Uterus (tissue), 4 donors: Measurements from ENCODE around the gene RTEL1. TPM values are rescaled to one million over a fixed set of nuclear protein-coding genes. Genes with fewer than 3 reads are reported as not detected.

Source experiments
- DNase-seq, 2 donors: peaks; one replicate each; pipeline ENCODE4 v3.0.0-alpha.2; 2019 to 2020
- H3K27ac ChIP-seq, 2 donors: fragments of 200-600 bp; sonication (generic); 1 replicate in 1 of 2; 2 replicates in 1 of 2; pipeline ENCODE4 v1.5.1; 2016 to 2018
- H3K27me3 ChIP-seq, 2 donors: fragments of 200-600 bp; sonication (generic); one replicate each; pipeline ENCODE4 v1.5.1; 2018 to 2019; ENCODE audit warnings: control low read depth in 1 of 2
- H3K36me3 ChIP-seq, 2 donors: fragments of 200-600 bp; sonication (generic); one replicate each; pipeline ENCODE4 v1.5.1; 2019; ENCODE audit warnings: control low read depth in 1 of 2
- H3K4me1 ChIP-seq, 2 donors: fragments of 200-600 bp; sonication (generic); one replicate each; pipeline ENCODE4 v1.5.1; 2018 to 2019; ENCODE audit warnings: control low read depth in 1 of 2
- H3K4me3 ChIP-seq, 2 donors: fragments of 200-600 bp; sonication (generic); 1 replicate in 1 of 2; 2 replicates in 1 of 2; pipeline ENCODE4 v1.5.1; 2018 to 2019; ENCODE audit warnings: mild to moderate bottlenecking in 1 of 2
- H3K9me3 ChIP-seq, 2 donors: fragments of 200-600 bp; sonication (generic); one replicate each; pipeline ENCODE4 v1.5.1; 2019; ENCODE audit warnings: control low read depth in 1 of 2
- CTCF ChIP-seq, 4 experiments: fragments of 200-600 bp in 2 of 4; fragments of 450-650 bp in 2 of 4; sonication (generic) in 2 of 4; IDR thresholded peaks; one replicate each; pipeline ENCODE4 v1.5.1; 2016 to 2019; ENCODE audit warnings: antibody characterized with exemption in 4 of 4, mild to moderate bottlenecking in 2 of 4, moderate library complexity in 1 of 4
- POLR2A ChIP-seq, 2 donors: fragments of 450-650 bp; IDR thresholded peaks; one replicate each; pipeline ENCODE4 v1.6.1; 2016; ENCODE audit warnings: antibody characterized with exemption in 2 of 2, mild to moderate bottlenecking in 1 of 2, moderate library complexity in 1 of 2
- intact Hi-C: fragments of 100-400 bp; cut with DNase I; formaldehyde crosslinking; loops from one replicate; pipeline ENCODE4 v1.15.1; 2023; ENCODE audit warnings: low total_unique reads
- total RNA-seq, 4 donors: library from RNA; depleted of rRNA in 3 of 4; stranded (reverse); fragments of >200 nt in 3 of 4; gene quantifications; one replicate each; pipeline versions ENCODE4 v1.1.0 to v1.2.4, GENCODE V29; 2014 to 2023
- donor health status: DM: yes; HTN: yes; CAD: no.

Gene RTEL1
- total RNA-seq, 4 donors from 2014 or later, result 17.4 to 56.5 (median 26.6) TPM

DNA sequence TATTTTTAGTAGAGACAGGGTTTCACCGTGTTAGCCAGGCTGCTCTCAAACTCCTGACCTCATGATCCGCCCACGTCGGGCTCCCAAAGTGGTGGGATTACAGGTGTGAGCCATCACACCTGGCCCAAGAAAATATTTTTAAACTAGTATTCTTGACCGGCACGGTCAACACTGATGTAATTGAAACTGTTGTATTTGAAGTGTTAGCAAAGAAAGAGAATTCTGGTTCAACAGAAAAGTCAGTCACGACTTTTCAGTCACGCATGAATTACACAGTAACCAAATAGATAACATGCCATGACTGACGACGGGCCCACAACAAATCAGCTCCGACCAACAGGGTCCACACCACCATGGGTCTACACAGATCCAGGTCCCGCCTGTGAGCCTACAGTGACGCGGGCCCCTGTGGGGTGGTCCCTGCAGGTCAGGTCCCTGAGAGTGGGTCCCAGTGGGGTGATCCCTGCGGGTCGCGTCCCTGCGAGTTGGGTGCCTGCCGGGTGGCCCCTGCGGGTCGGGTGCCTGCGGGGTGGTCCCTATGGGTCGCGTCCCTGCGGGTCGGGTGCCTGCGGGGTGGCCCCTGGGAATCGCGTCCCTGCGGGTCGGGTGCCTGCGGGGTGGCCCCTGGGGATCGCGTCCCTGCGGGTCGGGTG lies 32.2 kb upstream of the RTEL1 start:
- peaks cover 0 to 7% of the 10 kb centered on the region in 2 donors for H3K4me1 ChIP-seq
- peak in 1 of 2 donors; percentile 36 for DNase-seq
- H3K27me3 ChIP-seq, result no peaks in the 10 kb centered on the region
- TF ChIP-seq CTCF (IDR thresholded peaks at IDR 0.05) (no peak), POLR2A (IDR thresholded peaks at IDR 0.05) (no peak)
- no peaks in the 10 kb centered on the region for H3K36me3 ChIP-seq
- intact Hi-C loops, result no loop called here
- peak overlapping the region; percentile 98 to 99 for H3K27ac ChIP-seq
- peak overlapping the region; percentile 58 to 65 for H3K4me3 ChIP-seq
- no peaks in the 10 kb centered on the region for H3K9me3 ChIP-seq

- Histone ChIP-seq H3K27ac (peak within 1 kb of the TSS; percentile 98 to 99), H3K4me1 (peaks cover 0 to 7% of the 10 kb centered on the region in 2 donors), H3K36me3 (no peaks in the 10 kb centered on the region), H3K4me3 (peak within 1 kb of the TSS; percentile 58 to 65), H3K9me3 (no peaks in the 10 kb centered on the region), H3K27me3 (no peaks in the 10 kb centered on the region)
- peak; percentile 72 to 78 for DNase-seq
- TF ChIP-seq POLR2A (IDR thresholded peaks at IDR 0.05) (peak; percentile 21 to 75), CTCF (IDR thresholded peaks at IDR 0.05) (no peak)
- intact Hi-C loops, result no loop called here
Measured at GRCh38 chr20:63626424-63627128, 31.5 kb upstream of the RTEL1 start, which contains the start of gene GMEB2. TSS of gene GMEB2 (minus strand) at chr20:63627101. CDS start at chr20:63619397, 7,704 bp downstream.

DNA sequence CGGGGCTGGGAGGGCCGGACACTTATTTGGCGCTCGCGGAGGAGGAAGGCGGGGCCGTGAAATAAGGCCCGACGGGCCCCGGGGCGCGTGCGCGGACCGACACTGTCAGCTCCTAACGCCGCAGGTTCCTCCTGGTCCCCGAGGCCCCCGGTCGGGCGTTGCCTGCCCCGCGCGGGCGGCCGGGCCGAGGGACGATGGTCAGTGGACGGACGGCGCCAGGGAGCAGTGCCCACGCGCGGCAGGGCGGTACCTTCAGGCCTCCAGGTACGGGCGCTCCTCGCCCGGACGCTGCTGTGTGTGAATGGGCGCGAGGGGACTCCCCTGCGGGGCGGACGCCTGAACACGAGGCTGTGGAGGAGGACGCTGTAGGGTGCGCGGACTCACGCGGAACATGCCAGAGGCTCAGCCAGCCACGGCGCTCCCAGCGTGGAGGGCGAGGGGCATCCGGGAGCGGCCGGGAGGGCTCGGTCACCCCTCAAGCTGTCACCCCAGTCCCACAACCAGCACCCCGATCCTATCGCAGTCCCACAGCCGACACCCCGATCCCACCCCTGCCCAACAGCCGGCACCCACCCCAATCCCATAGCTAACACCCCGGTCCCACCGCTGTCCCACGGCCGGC lies 30.9 kb upstream of the RTEL1 start:
- H3K9me3 ChIP-seq, result no peaks in the 10 kb centered on the region
- no peaks in the 10 kb centered on the region for H3K27me3 ChIP-seq
- no peaks in the 10 kb centered on the region for H3K36me3 ChIP-seq
- H3K4me3 ChIP-seq, result peak overlapping the region; percentile 51 to 65
- peak overlapping the region; percentile 94 to 99 for H3K27ac ChIP-seq
- intact Hi-C loops, result no loop called here
- DNase-seq, result peak; percentile 94 to 95
- peaks cover 0 to 7% of the 10 kb centered on the region in 2 donors for H3K4me1 ChIP-seq
- TF ChIP-seq POLR2A (IDR thresholded peaks at IDR 0.05), result peak; percentile 60 to 83
- TF ChIP-seq CTCF (IDR thresholded peaks at IDR 0.05), result no peak

DNA sequence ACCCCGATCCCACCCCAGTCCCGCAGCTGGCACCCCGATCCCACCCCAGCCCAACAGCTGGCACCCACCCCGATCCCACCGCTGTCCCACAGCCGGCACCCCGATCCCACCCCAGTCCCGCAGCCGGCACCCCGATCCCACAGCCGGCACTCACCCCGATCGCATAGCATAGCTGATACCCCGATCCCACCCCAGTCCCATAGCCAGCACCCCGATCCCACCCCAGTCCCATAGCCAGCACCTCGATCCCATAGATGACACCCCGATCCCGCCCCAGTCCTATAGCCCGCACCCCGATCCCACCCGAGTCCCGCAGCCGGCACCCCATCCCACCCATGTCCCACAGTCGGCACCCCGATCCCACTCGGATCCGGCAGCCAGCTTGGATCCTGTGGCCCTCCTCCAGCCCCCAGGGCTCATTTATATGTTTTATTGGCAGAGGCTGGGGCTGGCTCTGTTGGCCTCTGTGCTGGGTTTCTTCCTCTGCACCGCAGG lies 30.3 kb upstream of the RTEL1 start:
- intact Hi-C loops, result no loop called here
- Histone ChIP-seq H3K4me1 (peaks cover 0 to 7% of the 10 kb centered on the region in 2 donors), H3K36me3 (no peaks in the 10 kb centered on the region), H3K4me3 (peak overlapping the region; percentile 51 to 65), H3K9me3 (no peaks in the 10 kb centered on the region), H3K27ac (peak overlapping the region; percentile 94 to 99), H3K27me3 (no peaks in the 10 kb centered on the region)
- DNase-seq, result no peak
- TF ChIP-seq POLR2A (IDR thresholded peaks at IDR 0.05) (no peak), CTCF (IDR thresholded peaks at IDR 0.05) (no peak)
